Muscle of leg (tissue), 16 donors: ENCODE data around the gene GUK1. TPM values are rescaled to one million over a fixed set of nuclear protein-coding genes. Genes with fewer than 3 reads are reported as not detected.

Experiments
- DNase-seq: peaks from one replicate; pipeline ENCODE4 v3.0.0; 2013
- H3K27ac ChIP-seq: one replicate; pipeline ENCODE4 v1.5.1; 2013; ENCODE audit warnings: mild to moderate bottlenecking, low read length, control low read depth
- H3K27me3 ChIP-seq: one replicate; pipeline ENCODE4 v1.6.1; 2013; ENCODE audit warnings: low read length; ENCODE audit not compliant: control insufficient read depth, insufficient read depth
- H3K36me3 ChIP-seq: one replicate; pipeline ENCODE4 v1.6.1; 2013; ENCODE audit warnings: low read length; ENCODE audit not compliant: control insufficient read depth, insufficient read depth
- H3K4me1 ChIP-seq: one replicate; pipeline ENCODE4 v1.6.1; 2013; ENCODE audit warnings: low read length; ENCODE audit not compliant: control insufficient read depth, insufficient read depth
- H3K4me3 ChIP-seq: one replicate; pipeline ENCODE4 v1.5.1; 2013; ENCODE audit warnings: low read length, control low read depth
- H3K9me3 ChIP-seq: replicated peaks from 2 replicates; pipeline ENCODE4 v1.6.1; 2013; ENCODE audit warnings: low read depth, low read length; ENCODE audit not compliant: control insufficient read depth
- WGBS: methylation state at CpG from one replicate; pipeline ENCODE4 v1.1.5; 2013; ENCODE audit warnings: missing lambda C conversion rate; ENCODE audit not compliant: insufficient coverage; 5-methylcytosine and 5-hydroxymethylcytosine counted together
- long read RNA-seq, 11 donors: transcript quantifications; one replicate each; lab custom pipeline, GENCODE V29; 2026
- polyA plus RNA-seq, 8 donors: library from polyadenylated mRNA; unstranded; fragments of 120-200 nt; gene quantifications; one replicate each; pipeline versions ENCODE4 v1.2.1 to v1.2.3, GENCODE V29; 2013; ENCODE audit warnings: inconsistent platforms in 1 of 8, low replicate concordance in 1 of 8; ENCODE audit not compliant: insufficient read length in 8 of 8, insufficient read depth in 1 of 8
- total RNA-seq: library from RNA; stranded (reverse); fragments of 120-200 nt; gene quantifications from one replicate; pipeline ENCODE4 v1.2.4, GENCODE V29; 2013

The GUK1 gene
- 170 TPM for total RNA-seq
- 100 to 1,000 TPM; 137 to 180 (median 169) TPM for polyA plus RNA-seq
- long read RNA-seq, donor 1, transcript GUK1-201 (9 exons, 1,084 nt): minor isoform, 7 of 49 reads
- long read RNA-seq, donor 1, transcript GUK1-210 (8 exons, 990 nt): major isoform, 20 of 49 reads
- long read RNA-seq, donor 1, transcript GUK1-202 (7 exons, 940 nt): major isoform, 20 of 49 reads
- long read RNA-seq, donor 1, partial matches to known transcripts: 0 of 49 reads
- long read RNA-seq, donor 1, other reads (novel, unspliced or antisense): 0 of 49 reads
- long read RNA-seq, donor 2, partial matches to known transcripts: 0 of 3 reads
- long read RNA-seq, donor 2, other reads (novel, unspliced or antisense): 0 of 3 reads
- long read RNA-seq, donor 3, transcript GUK1-210 (8 exons, 990 nt): major isoform, 54 of 147 reads
- long read RNA-seq, donor 3, transcript GUK1-202 (7 exons, 940 nt): minor isoform, 36 of 147 reads
- long read RNA-seq, donor 3, transcript GUK1-209 (8 exons, 937 nt): minor isoform, 6 of 147 reads
- long read RNA-seq, donor 3, transcript GUK1-201 (9 exons, 1,084 nt): minor isoform, 30 of 147 reads
- long read RNA-seq, donor 3, partial matches to known transcripts: 5 of 147 reads
- long read RNA-seq, donor 3, other reads (novel, unspliced or antisense): 8 of 147 reads
- long read RNA-seq, donor 4, transcript GUK1-210 (8 exons, 990 nt): major isoform, 41 of 61 reads
- long read RNA-seq, donor 4, transcript GUK1-201 (9 exons, 1,084 nt): minor isoform, 10 of 61 reads
- long read RNA-seq, donor 4, transcript GUK1-202 (7 exons, 940 nt): minor isoform, 5 of 61 reads
- long read RNA-seq, donor 4, partial matches to known transcripts: 0 of 61 reads
- long read RNA-seq, donor 4, other reads (novel, unspliced or antisense): 0 of 61 reads
- long read RNA-seq, donor 5, transcript GUK1-208 (7 exons, 842 nt): minor isoform, 6 of 226 reads
- long read RNA-seq, donor 5, transcript GUK1-210 (8 exons, 990 nt): major isoform, 113 of 226 reads
- long read RNA-seq, donor 5, transcript GUK1-202 (7 exons, 940 nt): minor isoform, 55 of 226 reads
- long read RNA-seq, donor 5, transcript GUK1-201 (9 exons, 1,084 nt): minor isoform, 32 of 226 reads
- long read RNA-seq, donor 5, partial matches to known transcripts: 0 of 226 reads
- long read RNA-seq, donor 5, other reads (novel, unspliced or antisense): 12 of 226 reads
- long read RNA-seq, donor 6, transcript GUK1-210 (8 exons, 990 nt): major isoform, 78 of 168 reads
- long read RNA-seq, donor 6, transcript GUK1-208 (7 exons, 842 nt): minor isoform, 7 of 168 reads
- long read RNA-seq, donor 6, transcript GUK1-202 (7 exons, 940 nt): minor isoform, 27 of 168 reads
- long read RNA-seq, donor 6, transcript GUK1-201 (9 exons, 1,084 nt): minor isoform, 29 of 168 reads
- long read RNA-seq, donor 6, partial matches to known transcripts: 0 of 168 reads
- long read RNA-seq, donor 6, other reads (novel, unspliced or antisense): 13 of 168 reads
- long read RNA-seq, donor 7, transcript GUK1-201 (9 exons, 1,084 nt): minor isoform, 22 of 129 reads
- long read RNA-seq, donor 7, transcript GUK1-210 (8 exons, 990 nt): major isoform, 58 of 129 reads
- long read RNA-seq, donor 7, transcript GUK1-202 (7 exons, 940 nt): minor isoform, 25 of 129 reads
- long read RNA-seq, donor 7, partial matches to known transcripts: 17 of 129 reads
- long read RNA-seq, donor 7, other reads (novel, unspliced or antisense): 0 of 129 reads
- long read RNA-seq, donor 8, transcript GUK1-202 (7 exons, 940 nt): minor isoform, 11 of 61 reads
- long read RNA-seq, donor 8, transcript GUK1-210 (8 exons, 990 nt): major isoform, 26 of 61 reads
- long read RNA-seq, donor 8, transcript GUK1-201 (9 exons, 1,084 nt): minor isoform, 11 of 61 reads
- long read RNA-seq, donor 8, partial matches to known transcripts: 0 of 61 reads
- long read RNA-seq, donor 8, other reads (novel, unspliced or antisense): 5 of 61 reads
- long read RNA-seq, donor 9, transcript GUK1-209 (8 exons, 937 nt): minor isoform, 5 of 75 reads
- long read RNA-seq, donor 9, transcript GUK1-210 (8 exons, 990 nt): major isoform, 35 of 75 reads
- long read RNA-seq, donor 9, transcript GUK1-201 (9 exons, 1,084 nt): minor isoform, 8 of 75 reads
- long read RNA-seq, donor 9, transcript GUK1-202 (7 exons, 940 nt): minor isoform, 16 of 75 reads
- long read RNA-seq, donor 9, partial matches to known transcripts: 0 of 75 reads
- long read RNA-seq, donor 9, other reads (novel, unspliced or antisense): 5 of 75 reads
- long read RNA-seq, donor 10, transcript GUK1-210 (8 exons, 990 nt): major isoform, 55 of 112 reads
- long read RNA-seq, donor 10, transcript GUK1-201 (9 exons, 1,084 nt): minor isoform, 15 of 112 reads
- long read RNA-seq, donor 10, transcript GUK1-208 (7 exons, 842 nt): minor isoform, 6 of 112 reads
- long read RNA-seq, donor 10, transcript GUK1-202 (7 exons, 940 nt): minor isoform, 16 of 112 reads
- long read RNA-seq, donor 10, partial matches to known transcripts: 5 of 112 reads
- long read RNA-seq, donor 10, other reads (novel, unspliced or antisense): 7 of 112 reads
- long read RNA-seq, donor 11, transcript GUK1-210 (8 exons, 990 nt): major isoform, 45 of 85 reads
- long read RNA-seq, donor 11, transcript GUK1-202 (7 exons, 940 nt): minor isoform, 12 of 85 reads
- long read RNA-seq, donor 11, transcript GUK1-201 (9 exons, 1,084 nt): minor isoform, 11 of 85 reads
- long read RNA-seq, donor 11, transcript GUK1-208 (7 exons, 842 nt): minor isoform, 5 of 85 reads
- long read RNA-seq, donor 11, partial matches to known transcripts: 0 of 85 reads
- long read RNA-seq, donor 11, other reads (novel, unspliced or antisense): 6 of 85 reads

DNA sequence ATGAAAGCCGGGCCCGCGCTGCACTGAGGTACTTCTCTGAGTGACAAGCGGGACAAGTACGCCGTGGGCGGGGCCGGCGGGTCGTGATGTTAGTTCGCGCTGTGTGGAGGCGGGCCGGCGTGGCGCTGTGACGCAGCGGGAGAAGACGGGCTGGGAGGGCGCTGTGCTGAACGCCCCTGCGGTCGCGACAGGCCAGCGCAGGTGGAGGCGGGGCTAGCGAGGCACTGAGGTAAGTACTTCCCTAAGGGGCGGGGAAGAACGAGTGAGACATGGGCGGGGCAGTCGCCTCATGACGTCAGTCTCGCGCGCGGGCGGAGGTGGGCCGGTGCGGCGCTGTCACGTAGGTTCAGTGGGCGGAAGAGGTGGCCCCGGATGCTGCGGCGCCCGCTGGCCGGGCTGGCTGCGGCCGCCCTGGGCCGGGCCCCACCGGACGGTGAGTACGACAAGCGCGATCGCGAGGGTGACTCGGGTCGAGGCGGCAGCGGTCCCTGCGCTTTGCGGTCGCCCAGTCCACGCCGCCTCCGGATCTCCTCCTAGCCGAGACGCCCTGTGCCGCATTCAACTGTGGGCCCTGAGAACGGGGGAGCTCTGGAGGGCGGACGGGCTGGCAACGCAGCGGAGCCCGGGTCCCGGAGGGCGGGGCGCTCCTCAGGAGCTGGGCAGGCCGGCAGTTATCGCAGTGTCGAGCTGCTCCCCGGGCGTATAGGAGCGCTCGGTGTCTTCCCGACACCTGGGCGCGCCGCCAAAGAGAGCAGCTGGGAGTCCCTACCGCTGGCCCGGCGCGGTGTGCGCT is at the start of gene GUK1:
Gene GUK1, plus strand, starts transcription at position 349 of the 793 bp plus-strand sequence. Its CDS starts 24 bp downstream, at position 373.
- H3K27me3 ChIP-seq: peaks cover 6% of the 10 kb centered on the region
- peaks cover 50% of the 10 kb centered on the region for H3K4me1 ChIP-seq
- no peaks in the 10 kb centered on the region for H3K9me3 ChIP-seq
- peaks cover 16% of the 10 kb centered on the region for H3K36me3 ChIP-seq
- H3K4me3 ChIP-seq: peak within 1 kb of the TSS; percentile 96
- peak within 1 kb of the TSS; percentile 94 for H3K27ac ChIP-seq
- under 1% methylated on average over 95 of the region's 95 CpGs for WGBS
- DNase-seq: peak; percentile 99

DNA sequence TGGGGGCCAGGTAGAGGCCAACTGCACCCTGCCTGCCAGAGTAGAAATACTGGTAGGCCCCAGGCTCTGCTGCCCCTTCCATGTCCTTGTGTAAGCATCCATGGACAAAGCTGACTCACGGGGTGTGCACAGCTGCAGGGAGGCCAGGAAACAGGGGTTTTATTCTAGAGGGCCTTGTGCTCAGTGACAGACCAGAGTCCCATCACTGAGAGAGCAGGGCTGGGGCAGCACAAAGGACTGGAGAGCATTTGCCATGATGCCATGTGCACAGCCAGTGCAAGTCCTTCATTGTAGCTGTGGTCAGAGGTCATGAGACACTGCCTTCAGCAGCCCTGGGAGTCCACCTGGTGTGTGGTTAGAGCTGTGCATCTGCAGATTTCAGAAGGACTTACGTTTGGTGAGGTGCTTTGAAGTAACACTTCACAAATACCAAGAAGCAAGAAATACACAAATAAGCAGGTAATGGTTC is 49.4 kb upstream of the GUK1 start:
- Histone ChIP-seq H3K36me3 (peaks cover 31% of the 10 kb centered on the region), H3K9me3 (peaks cover 19% of the 10 kb centered on the region), H3K27me3 (no peaks in the 10 kb centered on the region), H3K4me1 (peaks cover 46% of the 10 kb centered on the region), H3K4me3 (no peak overlapping the region), H3K27ac (no peak overlapping the region)
- WGBS: 36% methylated on average over 1 of the region's 2 CpGs
- no peak for DNase-seq

DNA sequence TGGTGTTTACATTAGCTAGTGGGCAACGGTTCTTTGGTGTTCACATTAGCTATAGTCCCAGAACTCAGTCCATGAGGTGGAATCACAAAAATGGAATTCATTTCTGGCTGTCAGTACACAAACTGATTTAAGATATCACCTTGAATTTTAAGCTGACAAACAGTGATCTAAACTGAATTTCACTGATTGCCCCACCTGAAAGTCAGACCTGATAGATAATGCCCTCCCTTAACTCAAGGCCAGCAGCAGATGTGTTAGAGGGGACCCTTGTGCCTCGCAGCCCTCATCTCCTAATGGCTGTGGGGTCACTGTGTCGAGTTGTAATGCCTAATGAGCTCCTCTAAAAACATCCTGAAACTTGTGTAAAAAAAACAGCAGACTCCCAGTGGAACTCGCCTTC is 49.0 kb upstream of the GUK1 start:
- H3K9me3 ChIP-seq: peaks cover 20% of the 10 kb centered on the region
- no peak overlapping the region for H3K4me3 ChIP-seq
- H3K4me1 ChIP-seq: peaks cover 42% of the 10 kb centered on the region
- 67% methylated on average over 1 of the region's 4 CpGs for WGBS
- H3K27ac ChIP-seq: no peak overlapping the region
- DNase-seq: no peak
- H3K27me3 ChIP-seq: no peaks in the 10 kb centered on the region
- H3K36me3 ChIP-seq: peaks cover 33% of the 10 kb centered on the region

DNA sequence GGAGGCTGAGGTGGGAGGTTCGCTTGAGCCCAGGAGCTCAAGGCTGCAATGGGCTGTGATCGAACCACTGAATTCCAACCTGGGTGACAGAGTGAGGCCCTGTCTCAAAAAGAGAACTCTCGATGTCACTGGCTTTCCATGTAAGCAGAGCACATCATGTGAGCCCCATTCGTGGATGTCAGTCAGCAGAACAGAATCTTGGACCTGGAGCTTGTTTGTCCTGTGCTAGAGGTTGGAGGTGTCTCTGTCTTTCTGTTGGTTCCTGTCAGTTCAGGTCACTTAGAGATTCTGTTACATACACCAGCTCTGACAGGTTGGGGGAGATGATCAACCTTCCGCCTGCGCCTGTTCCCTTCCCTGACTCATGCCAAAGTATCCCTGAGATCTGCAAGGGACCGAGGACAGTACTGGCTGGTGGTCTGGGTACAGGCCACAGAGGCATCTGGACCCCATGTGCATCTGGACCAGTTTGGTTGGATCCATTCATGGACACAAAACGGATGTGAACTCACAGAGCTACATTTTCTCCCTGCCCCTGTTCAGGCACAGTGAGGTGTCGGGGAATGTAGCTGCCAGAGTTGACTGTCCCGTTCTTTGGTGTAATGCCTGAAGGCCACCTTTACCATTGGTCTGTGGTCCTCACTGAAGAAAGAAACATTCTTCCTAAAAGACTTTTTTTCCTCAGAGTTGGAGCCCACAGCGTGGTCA is 47.6 kb upstream of the GUK1 start:
- Histone ChIP-seq H3K36me3 (peaks cover 47% of the 10 kb centered on the region), H3K27ac (no peak overlapping the region), H3K9me3 (peaks cover 20% of the 10 kb centered on the region), H3K27me3 (no peaks in the 10 kb centered on the region), H3K4me3 (no peak overlapping the region), H3K4me1 (peaks cover 30% of the 10 kb centered on the region)
- WGBS: 96% methylated on average over 10 of the region's 11 CpGs
- no peak for DNase-seq

GRCh38 chr1:228093050-228093906 is 46.8 kb upstream of the GUK1 start:
- DNase-seq: no peak
- no peaks in the 10 kb centered on the region for H3K27me3 ChIP-seq
- H3K4me3 ChIP-seq: no peak overlapping the region
- peaks cover 53% of the 10 kb centered on the region for H3K36me3 ChIP-seq
- no peak overlapping the region for H3K27ac ChIP-seq
- H3K4me1 ChIP-seq: peaks cover 24% of the 10 kb centered on the region
- H3K9me3 ChIP-seq: peaks cover 20% of the 10 kb centered on the region
- WGBS: 93% methylated on average over 14 of the region's 20 CpGs

GRCh38 chr1:228094432-228095016 is 45.6 kb upstream of the GUK1 start:
- Histone ChIP-seq H3K27me3 (no peaks in the 10 kb centered on the region), H3K36me3 (peaks cover 57% of the 10 kb centered on the region), H3K9me3 (peaks cover 20% of the 10 kb centered on the region), H3K27ac (no peak overlapping the region), H3K4me3 (no peak overlapping the region), H3K4me1 (peaks cover 12% of the 10 kb centered on the region)
- WGBS: 97% methylated on average over 7 of the region's 13 CpGs
- no peak for DNase-seq
